DND-41 (cell line): ENCODE data around the gene ANKRD31.

Experiments used
- ATAC-seq: fragments of 200-7000 bp; cut with Tn5 transposase; 3 replicates; pipeline ENCODE4 v1.9.1; 2021; ENCODE audit warnings: low read depth; ENCODE audit not compliant: insufficient read depth
- DNase-seq: peaks from one replicate; pipeline ENCODE4 v3.0.0-alpha.2; 2020
- H2AFZ ChIP-seq: 2 replicates; pipeline ENCODE4 v1.6.0; 2012; ENCODE audit warnings: low read depth, low read length
- H3K27ac ChIP-seq: 2 replicates; pipeline ENCODE4 v1.5.1; 2012; ENCODE audit warnings: low read length, inconsistent platforms
- H3K27me3 ChIP-seq: fragments of 200-600 bp; sonication (generic); 2 replicates; pipeline ENCODE4 v1.6.0; 2012; ENCODE audit warnings: low read length, mild to moderate bottlenecking, inconsistent platforms; ENCODE audit not compliant: insufficient read depth, poor library complexity
- H3K36me3 ChIP-seq: 2 replicates; pipeline ENCODE4 v1.5.1; 2012; ENCODE audit warnings: low read length, inconsistent platforms; ENCODE audit not compliant: insufficient read depth
- H3K4me1 ChIP-seq: 2 replicates; pipeline ENCODE4 v1.5.1; 2012; ENCODE audit warnings: mild to moderate bottlenecking, low read length; ENCODE audit not compliant: insufficient read depth
- H3K4me2 ChIP-seq: 2 replicates; pipeline ENCODE4 v1.6.0; 2012; ENCODE audit warnings: mild to moderate bottlenecking, moderate library complexity, low read length, inconsistent platforms; ENCODE audit not compliant: insufficient read depth
- H3K4me3 ChIP-seq, 2 experiments: fragments of 200-600 bp in 1 of 2; shearing (Covaris generic) in 1 of 2; 2 replicates each; pipeline ENCODE4 v1.5.1; 2012 to 2016; ENCODE audit warnings: inconsistent platforms in 2 of 2, low read length in 2 of 2, mild to moderate bottlenecking in 2 of 2, low read depth in 1 of 2, moderate library complexity in 1 of 2
- H3K79me2 ChIP-seq: 2 replicates; pipeline ENCODE4 v1.6.0; 2012; ENCODE audit warnings: low read length, inconsistent platforms; ENCODE audit not compliant: insufficient read depth
- H3K9ac ChIP-seq: 2 replicates; pipeline ENCODE4 v1.6.0; 2012; ENCODE audit warnings: low read depth, mild to moderate bottlenecking, inconsistent platforms, low read length, moderate library complexity
- H3K9me3 ChIP-seq: 2 replicates; pipeline ENCODE4 v1.5.1; 2012; ENCODE audit warnings: low read length, moderate library complexity, mild to moderate bottlenecking, inconsistent platforms; ENCODE audit not compliant: insufficient read depth, severe bottlenecking
- H4K20me1 ChIP-seq: 2 replicates; pipeline ENCODE4 v1.6.0; 2012; ENCODE audit warnings: low read length; ENCODE audit not compliant: insufficient read depth
- EZH2 ChIP-seq: IDR thresholded peaks from 3 replicates; pipeline ENCODE4 v1.6.1; 2012; ENCODE audit warnings: borderline replicate concordance, low read depth, mild to moderate bottlenecking, moderate library complexity, low read length, inconsistent platforms; ENCODE audit not compliant: severe bottlenecking
- TF ChIP-seq, protein P1 (sequence below): IDR thresholded peaks from 2 replicates; pipeline ENCODE4 v1.5.1; 2012; ENCODE audit warnings: borderline replicate concordance, low read length, moderate library complexity, mild to moderate bottlenecking; ENCODE audit not compliant: poor library complexity, severe bottlenecking; ENCODE audit errors: extremely low read depth

The ANKRD31 gene

DNA sequence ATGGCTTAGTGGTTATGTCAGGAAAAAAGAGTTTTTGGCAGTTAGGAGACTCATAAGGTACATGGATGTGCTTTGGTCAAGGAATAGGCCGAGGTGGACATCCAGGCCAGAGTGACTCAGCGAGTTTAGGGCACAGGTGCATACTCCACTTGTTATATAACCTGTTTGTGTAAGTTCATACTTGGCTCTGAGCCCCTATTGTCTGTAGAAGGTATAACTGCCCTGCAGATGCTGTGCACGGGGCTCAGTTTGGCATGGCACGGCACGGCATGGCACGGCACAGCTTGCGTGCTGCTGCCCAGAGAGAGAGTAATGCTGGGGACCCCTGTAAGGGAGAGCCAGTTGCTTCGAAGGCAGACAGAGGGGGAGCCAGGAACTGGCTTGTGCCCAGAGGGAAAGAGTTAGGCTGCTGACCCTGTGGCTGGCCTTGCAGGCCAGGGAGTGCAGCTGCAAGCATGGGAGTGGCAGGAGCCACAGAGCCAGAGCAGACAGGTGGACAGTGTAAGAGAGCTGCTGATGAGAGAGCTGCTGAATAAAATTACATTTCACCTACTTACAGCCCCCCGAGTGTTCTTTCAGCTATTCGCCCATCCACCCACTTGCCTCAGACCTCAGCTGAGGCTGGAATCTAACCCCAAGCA is 216.5 kb downstream of the ANKRD31 start:
- no peak overlapping the region for H3K4me3 ChIP-seq
- no peak overlapping the region for H3K9ac ChIP-seq
- H3K79me2 ChIP-seq, result no peaks in the 10 kb centered on the region
- H4K20me1 ChIP-seq, result no peaks in the 10 kb centered on the region
- no peaks in the 10 kb centered on the region for H3K4me1 ChIP-seq
- no peak for TF ChIP-seq EZH2
- TF ChIP-seq, protein P1, sequence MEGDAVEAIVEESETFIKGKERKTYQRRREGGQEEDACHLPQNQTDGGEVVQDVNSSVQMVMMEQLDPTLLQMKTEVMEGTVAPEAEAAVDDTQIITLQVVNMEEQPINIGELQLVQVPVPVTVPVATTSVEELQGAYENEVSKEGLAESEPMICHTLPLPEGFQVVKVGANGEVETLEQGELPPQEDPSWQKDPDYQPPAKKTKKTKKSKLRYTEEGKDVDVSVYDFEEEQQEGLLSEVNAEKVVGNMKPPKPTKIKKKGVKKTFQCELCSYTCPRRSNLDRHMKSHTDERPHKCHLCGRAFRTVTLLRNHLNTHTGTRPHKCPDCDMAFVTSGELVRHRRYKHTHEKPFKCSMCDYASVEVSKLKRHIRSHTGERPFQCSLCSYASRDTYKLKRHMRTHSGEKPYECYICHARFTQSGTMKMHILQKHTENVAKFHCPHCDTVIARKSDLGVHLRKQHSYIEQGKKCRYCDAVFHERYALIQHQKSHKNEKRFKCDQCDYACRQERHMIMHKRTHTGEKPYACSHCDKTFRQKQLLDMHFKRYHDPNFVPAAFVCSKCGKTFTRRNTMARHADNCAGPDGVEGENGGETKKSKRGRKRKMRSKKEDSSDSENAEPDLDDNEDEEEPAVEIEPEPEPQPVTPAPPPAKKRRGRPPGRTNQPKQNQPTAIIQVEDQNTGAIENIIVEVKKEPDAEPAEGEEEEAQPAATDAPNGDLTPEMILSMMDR, result no peak
- H3K36me3 ChIP-seq, result no peaks in the 10 kb centered on the region
- no peak for DNase-seq
- H3K27me3 ChIP-seq, result no peaks in the 10 kb centered on the region
- no peak overlapping the region for H2AFZ ChIP-seq
- H3K27ac ChIP-seq, result no peak overlapping the region
- no peaks in the 10 kb centered on the region for H3K9me3 ChIP-seq
- ATAC-seq, result no peak
- no peak overlapping the region for H3K4me2 ChIP-seq

DNA sequence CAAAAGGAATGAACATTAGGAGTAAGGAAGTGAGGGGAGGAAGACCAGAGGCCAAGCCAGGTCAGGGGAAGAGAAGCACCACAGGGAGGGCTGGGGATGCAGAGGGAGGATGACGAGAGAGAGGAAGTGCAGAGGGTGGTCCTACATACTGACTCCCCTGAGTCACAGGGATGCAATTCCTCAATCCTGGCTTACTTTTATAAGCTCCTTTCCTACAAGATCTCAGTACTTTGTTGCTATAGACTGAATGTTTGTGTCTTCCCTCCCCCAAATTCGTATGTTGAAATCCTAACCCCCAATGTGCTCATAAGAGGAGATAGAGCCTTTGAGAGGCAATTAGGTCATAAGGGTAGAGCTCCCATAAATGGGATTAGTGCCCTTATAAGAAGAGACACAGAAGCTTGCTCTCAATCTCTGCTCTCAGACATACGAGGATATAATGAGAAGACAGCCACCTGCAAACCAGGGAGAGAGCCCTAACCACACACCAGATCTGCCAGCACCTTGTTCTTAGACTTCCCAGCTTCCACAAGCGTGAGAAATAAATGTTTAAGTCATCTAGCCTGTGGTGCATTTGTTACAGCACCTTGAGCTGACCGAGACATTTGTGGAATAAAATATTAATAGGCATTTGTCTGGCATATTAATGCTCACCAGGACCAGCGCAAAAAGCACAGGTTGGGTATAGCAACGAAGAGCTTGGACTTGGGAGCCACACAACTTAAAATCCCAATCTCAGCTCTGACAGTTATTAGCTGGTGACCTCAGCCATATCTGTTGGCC is 217.7 kb downstream of the ANKRD31 start:
- Histone ChIP-seq H3K79me2 (no peaks in the 10 kb centered on the region), H2AFZ (no peak overlapping the region), H3K4me3 (no peak overlapping the region), H3K4me1 (no peaks in the 10 kb centered on the region), H3K36me3 (no peaks in the 10 kb centered on the region), H3K9ac (no peak overlapping the region), H3K27me3 (no peaks in the 10 kb centered on the region), H3K27ac (no peak overlapping the region), H3K4me2 (no peak overlapping the region), H3K9me3 (no peaks in the 10 kb centered on the region), H4K20me1 (no peaks in the 10 kb centered on the region)
- ATAC-seq, result no peak
- no peak for DNase-seq
- TF ChIP-seq, protein P1, result no peak
- no peak for TF ChIP-seq EZH2
